ENCODE measurements around the gene TMED10.

Gene TMED10

DNA sequence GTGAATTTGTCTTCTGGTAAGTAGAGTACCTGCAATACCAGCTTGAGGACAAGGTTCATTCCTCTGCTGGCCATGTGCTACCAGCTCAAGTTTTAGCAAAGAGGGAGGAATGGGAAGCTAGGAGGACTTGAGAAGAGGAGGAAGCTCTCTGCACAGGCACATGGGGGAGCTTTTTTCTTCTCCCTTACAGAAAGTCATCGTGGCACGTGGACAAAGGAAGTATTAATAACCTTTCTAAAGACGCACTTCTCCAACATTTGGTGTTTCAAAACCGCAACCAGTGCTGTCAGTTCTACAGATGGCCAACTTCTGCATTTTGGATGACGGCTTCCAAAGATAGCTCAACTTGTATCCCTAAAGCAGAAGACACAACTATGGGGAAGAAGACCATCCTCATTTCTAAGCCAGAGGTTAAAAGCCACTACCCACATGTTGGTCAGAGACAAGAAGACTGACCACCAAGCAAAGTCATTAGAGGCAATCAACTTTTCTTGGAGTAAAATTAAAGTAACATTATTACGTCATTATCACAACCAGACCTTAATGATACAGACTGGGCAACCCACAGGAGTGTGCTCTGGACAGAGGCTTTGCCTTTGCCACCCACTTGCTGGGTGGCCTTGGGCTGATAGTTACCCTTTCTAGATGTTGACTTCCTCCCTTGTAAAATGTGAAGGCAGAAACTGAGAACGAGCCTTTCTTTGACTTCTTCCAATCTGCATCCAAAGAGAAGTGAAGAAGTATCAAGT lies 12.3 kb upstream of the TMED10 start:
- TF ChIP-seq, protein P1, sequence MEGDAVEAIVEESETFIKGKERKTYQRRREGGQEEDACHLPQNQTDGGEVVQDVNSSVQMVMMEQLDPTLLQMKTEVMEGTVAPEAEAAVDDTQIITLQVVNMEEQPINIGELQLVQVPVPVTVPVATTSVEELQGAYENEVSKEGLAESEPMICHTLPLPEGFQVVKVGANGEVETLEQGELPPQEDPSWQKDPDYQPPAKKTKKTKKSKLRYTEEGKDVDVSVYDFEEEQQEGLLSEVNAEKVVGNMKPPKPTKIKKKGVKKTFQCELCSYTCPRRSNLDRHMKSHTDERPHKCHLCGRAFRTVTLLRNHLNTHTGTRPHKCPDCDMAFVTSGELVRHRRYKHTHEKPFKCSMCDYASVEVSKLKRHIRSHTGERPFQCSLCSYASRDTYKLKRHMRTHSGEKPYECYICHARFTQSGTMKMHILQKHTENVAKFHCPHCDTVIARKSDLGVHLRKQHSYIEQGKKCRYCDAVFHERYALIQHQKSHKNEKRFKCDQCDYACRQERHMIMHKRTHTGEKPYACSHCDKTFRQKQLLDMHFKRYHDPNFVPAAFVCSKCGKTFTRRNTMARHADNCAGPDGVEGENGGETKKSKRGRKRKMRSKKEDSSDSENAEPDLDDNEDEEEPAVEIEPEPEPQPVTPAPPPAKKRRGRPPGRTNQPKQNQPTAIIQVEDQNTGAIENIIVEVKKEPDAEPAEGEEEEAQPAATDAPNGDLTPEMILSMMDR (IDR thresholded peaks at IDR 0.05; ENCODE audit: unreplicated experiment in 3 of 3): no peak
- H3K4me1 Mint-ChIP-seq: no peaks in the 10 kb centered on the region
- no peak overlapping the region for H3K4me3 Mint-ChIP-seq
- H3K27me3 Mint-ChIP-seq (ENCODE audit: low read depth): peaks cover 8% of the 10 kb centered on the region
- H3K36me3 Mint-ChIP-seq (ENCODE audit: low read depth): no peaks in the 10 kb centered on the region
- H3K27ac Mint-ChIP-seq: no peak overlapping the region
- peaks cover 2% of the 10 kb centered on the region for H3K9me3 Mint-ChIP-seq

DNA sequence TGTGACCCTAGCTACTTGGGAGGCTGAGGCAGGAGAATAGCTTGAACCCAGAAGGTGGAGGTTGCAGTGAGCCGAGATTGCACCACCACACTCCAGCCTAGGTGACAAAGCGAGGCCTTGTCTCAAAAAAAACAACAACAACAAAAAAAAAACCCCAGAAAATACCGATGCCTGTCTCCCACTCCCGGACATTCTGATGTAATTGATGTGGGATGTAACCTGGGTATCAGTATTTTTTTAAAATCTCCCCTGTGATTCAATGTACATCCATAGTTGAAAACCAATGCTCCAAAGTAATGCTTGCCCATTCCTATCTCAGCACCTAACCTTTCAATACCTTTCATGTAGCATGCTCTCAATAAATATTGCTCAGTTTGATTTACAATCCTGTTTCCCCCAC lies 11.7 kb upstream of the TMED10 start:
- Mint-ChIP-seq H3K4me3 (no peak overlapping the region), H3K36me3 (ENCODE audit: low read depth) (no peaks in the 10 kb centered on the region), H3K27ac (no peak overlapping the region), H3K4me1 (peaks cover 5% of the 10 kb centered on the region), H3K27me3 (ENCODE audit: low read depth) (peaks cover 4% of the 10 kb centered on the region), H3K9me3 (peaks cover 2% of the 10 kb centered on the region)
- TF ChIP-seq, protein P1 (IDR thresholded peaks at IDR 0.05; ENCODE audit: unreplicated experiment in 3 of 3): no peak

DNA sequence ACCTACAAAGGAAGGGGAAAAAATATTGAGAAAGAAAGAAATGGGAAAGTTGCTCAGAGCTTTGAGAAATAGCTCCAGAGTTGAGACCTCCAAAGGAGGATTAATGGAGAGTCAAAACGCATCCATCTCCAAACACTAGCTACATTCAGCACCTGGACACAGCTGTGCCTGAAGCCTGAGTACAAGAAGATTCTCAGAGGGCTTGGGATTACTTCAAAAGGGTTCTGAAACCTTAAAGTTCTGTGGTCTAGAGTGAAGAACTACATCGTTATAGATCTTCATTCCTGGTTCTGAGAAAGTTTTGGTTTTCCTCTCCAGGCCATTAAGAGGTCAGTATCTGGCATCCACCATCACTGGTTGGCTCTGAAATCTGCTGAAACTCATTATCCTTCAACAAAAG lies 10.5 kb upstream of the TMED10 start:
- Mint-ChIP-seq H3K27me3 (ENCODE audit: low read depth) (peaks cover 4% of the 10 kb centered on the region), H3K4me3 (no peak overlapping the region), H3K9me3 (peaks cover 2% of the 10 kb centered on the region), H3K36me3 (ENCODE audit: low read depth) (no peaks in the 10 kb centered on the region), H3K4me1 (peaks cover 11% of the 10 kb centered on the region), H3K27ac (no peak overlapping the region)
- TF ChIP-seq, protein P1 (IDR thresholded peaks at IDR 0.05; ENCODE audit: unreplicated experiment in 3 of 3): no peak

DNA sequence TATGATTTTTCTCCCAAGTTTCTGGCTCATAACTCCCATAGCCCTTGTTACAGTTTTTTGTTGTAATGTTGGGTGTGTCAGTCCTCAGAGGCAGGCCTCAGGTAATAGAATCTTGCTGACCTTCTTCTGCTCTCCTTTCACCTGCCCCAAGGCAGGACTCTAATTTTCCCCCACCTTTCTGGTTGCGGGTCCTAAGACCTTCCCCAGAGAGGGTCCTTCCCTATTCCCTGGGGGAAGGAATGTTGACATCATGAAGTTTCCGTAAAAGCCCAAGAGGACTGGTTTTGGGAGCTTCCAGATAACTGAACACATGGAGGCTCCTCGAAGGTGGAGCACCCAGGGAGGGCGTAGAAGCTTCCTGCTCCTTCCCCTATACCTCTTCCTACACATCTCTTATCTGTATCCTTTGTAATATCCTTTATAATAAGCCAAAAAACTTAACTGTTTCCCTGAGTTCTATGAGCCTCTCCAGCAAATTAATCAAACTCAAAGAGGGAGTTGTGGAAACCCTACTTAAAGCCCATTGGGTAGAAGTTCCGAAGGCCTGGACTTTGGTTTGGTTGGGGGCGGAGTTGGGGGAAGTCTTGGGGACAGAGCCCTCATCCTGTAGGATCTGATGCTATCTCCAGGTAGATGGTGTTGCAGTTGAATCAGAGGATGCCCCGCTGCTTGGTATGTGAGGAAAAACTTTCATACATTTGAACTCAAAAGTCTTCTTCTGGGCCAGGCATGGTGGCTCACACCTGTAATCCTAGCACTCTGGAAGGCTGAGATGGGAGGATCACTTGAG lies 9.0 kb upstream of the TMED10 start:
- TF ChIP-seq, protein P1 (IDR thresholded peaks at IDR 0.05; ENCODE audit: unreplicated experiment in 3 of 3): no peak
- peaks cover 11% of the 10 kb centered on the region for H3K4me1 Mint-ChIP-seq
- no peak overlapping the region for H3K4me3 Mint-ChIP-seq
- peaks cover 2% of the 10 kb centered on the region for H3K9me3 Mint-ChIP-seq
- peaks cover 4% of the 10 kb centered on the region for H3K27me3 Mint-ChIP-seq (ENCODE audit: low read depth)
- no peak overlapping the region for H3K27ac Mint-ChIP-seq
- no peaks in the 10 kb centered on the region for H3K36me3 Mint-ChIP-seq (ENCODE audit: low read depth)

DNA sequence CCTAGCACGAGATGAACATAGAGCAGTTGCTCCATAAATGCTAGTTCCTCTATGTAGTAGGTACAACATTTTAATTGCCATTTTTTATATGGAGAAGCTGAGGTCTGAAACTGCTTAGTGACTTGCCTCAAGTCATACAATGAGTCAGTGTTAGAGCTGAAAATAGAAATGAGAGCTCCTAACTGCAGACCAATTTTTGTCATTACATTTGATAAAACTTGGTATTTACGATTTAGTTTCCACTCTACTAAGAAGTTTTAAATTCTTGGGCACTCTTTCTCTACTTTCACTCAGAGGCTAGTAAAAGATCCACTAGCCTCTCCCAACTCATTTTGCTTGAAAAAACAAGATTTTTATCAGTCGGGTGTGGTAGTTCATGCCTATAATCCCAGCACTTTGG lies 8.1 kb upstream of the TMED10 start:
- Mint-ChIP-seq H3K4me3 (no peak overlapping the region), H3K27ac (no peak overlapping the region), H3K27me3 (ENCODE audit: low read depth) (peaks cover 4% of the 10 kb centered on the region), H3K36me3 (ENCODE audit: low read depth) (no peaks in the 10 kb centered on the region), H3K4me1 (peaks cover 11% of the 10 kb centered on the region), H3K9me3 (no peaks in the 10 kb centered on the region)
- TF ChIP-seq, protein P1 (IDR thresholded peaks at IDR 0.05; ENCODE audit: unreplicated experiment in 3 of 3): no peak
